ENCODE results near the gene DIPK1A. TPM values are rescaled to one million over a fixed set of nuclear protein-coding genes. Genes with fewer than 3 reads are reported as not detected.
A peak's percentile ranks its signal among the peaks of the same experiment; 100 is the strongest.

DIPK1A gene
- total and polyA plus RNA-seq, 2 experiments from 2014 or later, result 26.6 to 51.6 TPM

DNA sequence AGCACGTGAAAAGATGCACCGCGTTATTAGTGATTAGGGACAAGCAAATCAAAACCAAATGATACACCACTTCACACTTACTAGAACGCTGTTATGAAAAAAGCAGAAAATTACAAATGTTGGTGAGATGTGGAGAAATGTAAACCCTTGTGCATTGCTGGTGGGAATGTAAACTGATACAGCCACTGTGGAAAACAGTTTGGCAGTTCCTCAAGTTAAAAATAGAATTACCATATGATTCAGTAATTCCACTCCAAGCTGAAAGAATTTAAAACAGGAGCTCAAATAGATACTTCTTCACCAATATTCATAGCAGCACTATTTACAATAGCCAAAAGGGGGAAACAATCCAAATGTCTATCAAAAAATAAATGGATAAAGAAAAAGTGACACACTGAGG, 166.1 kb downstream of the DIPK1A start:
- Histone ChIP-seq H3F3A (ENCODE audit: insufficient read depth) (peaks cover 8% of the 10 kb centered on the region), H3K4me3 (no peak overlapping the region), H3K27me3 (replicated peaks; ENCODE audit: insufficient read depth) (no peaks in the 10 kb centered on the region), H3K9me3 (ENCODE audit: low read depth) (no peaks in the 10 kb centered on the region), H3K9ac (no peak overlapping the region), H4K20me1 (ENCODE audit: insufficient read depth) (no peaks in the 10 kb centered on the region), H3K4me1 (ENCODE audit: insufficient read depth) (0 out of 2 replicates have a peak, but pooled peaks cover 11% of the 10 kb centered on the region), H3K4me2 (ENCODE audit: unreplicated experiment) (peak overlapping the region; percentile 12), H3K27ac (no peak overlapping the region), H3K79me2 (ENCODE audit: insufficient read depth) (no peaks in the 10 kb centered on the region), H3K36me3 (ENCODE audit: low read depth) (no peaks in the 10 kb centered on the region), H3K9me2 (ENCODE audit: insufficient read depth) (no peaks in the 10 kb centered on the region), H2AFZ (no peak overlapping the region)
- DNase-seq, result peak; percentile 71
- in situ Hi-C loops (cut with MboI), result no loop called here
- WGBS, 2 experiments (ENCODE audit: low coverage in 1 of 2, low lambda C conversion rate in 2 of 2, missing lambda C conversion rate in 2 of 2), result 58 to 66% methylated on average over 4 of the region's 4 CpGs
- TF ChIP-seq EZH2 (IDR thresholded peaks at IDR 0.05; ENCODE audit: insufficient read depth, poor library complexity, severe bottlenecking) (no peak), EZH2phosphoT487 (IDR thresholded peaks at IDR 0.05; ENCODE audit: insufficient read depth, low read depth) (no peak)

DNA sequence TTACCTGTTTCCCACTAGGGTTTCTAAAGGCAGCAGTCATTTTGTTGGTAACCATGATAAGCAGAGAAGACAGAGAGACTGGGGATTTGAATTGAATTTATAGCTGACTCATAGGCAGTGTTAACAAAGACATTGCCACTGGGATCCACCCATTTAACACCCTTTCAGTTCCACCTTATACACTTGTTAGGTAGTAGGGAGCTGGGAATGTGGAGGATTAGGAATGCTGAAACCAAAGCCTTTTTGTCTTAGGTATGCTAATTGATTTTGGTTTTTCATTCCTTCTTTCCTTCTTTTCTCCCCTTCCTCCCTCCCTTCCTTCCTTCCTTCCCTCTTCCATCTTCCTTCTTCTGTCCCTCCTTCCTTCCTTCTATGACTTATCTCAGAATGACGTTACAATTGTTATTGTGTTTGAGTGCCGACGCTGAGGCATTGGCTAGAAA, 168.9 kb downstream of the DIPK1A start:
- no peaks in the 10 kb centered on the region for H4K20me1 ChIP-seq (ENCODE audit: insufficient read depth)
- no peaks in the 10 kb centered on the region for H3K9me3 ChIP-seq (ENCODE audit: low read depth)
- no peaks in the 10 kb centered on the region for H3K9me2 ChIP-seq (ENCODE audit: insufficient read depth)
- H3K4me3 ChIP-seq, result no peak overlapping the region
- H3K9ac ChIP-seq, result no peak overlapping the region
- no peak overlapping the region for H3K27ac ChIP-seq
- no peak overlapping the region for H3K4me2 ChIP-seq (ENCODE audit: unreplicated experiment)
- H3K4me1 ChIP-seq (ENCODE audit: insufficient read depth), result 0 out of 2 replicates have a peak, but pooled peaks cover 8% of the 10 kb centered on the region
- no peak for TF ChIP-seq EZH2 (IDR thresholded peaks at IDR 0.05; ENCODE audit: insufficient read depth, poor library complexity, severe bottlenecking)
- H3F3A ChIP-seq (ENCODE audit: insufficient read depth), result peaks cover 2% of the 10 kb centered on the region
- no peaks in the 10 kb centered on the region for H3K27me3 ChIP-seq (replicated peaks; ENCODE audit: insufficient read depth)
- DNase-seq, result peak; percentile 16
- H2AFZ ChIP-seq, result no peak overlapping the region; the same call in 1 of the 2 replicates
- no peaks in the 10 kb centered on the region for H3K79me2 ChIP-seq (ENCODE audit: insufficient read depth)
- 70 to 83% methylated on average over 3 of the region's 3 CpGs for WGBS, 2 experiments (ENCODE audit: low coverage in 1 of 2, low lambda C conversion rate in 2 of 2, missing lambda C conversion rate in 2 of 2)
- no peaks in the 10 kb centered on the region for H3K36me3 ChIP-seq (ENCODE audit: low read depth)
- in situ Hi-C loops (cut with MboI), result no loop called here

Small RNA genes lying within 50 kb of the gene (small RNA-seq; reads per million reads assigned to genes)
- not detected for gene RF00432 (ENCODE audit: low read depth, low replicate concordance)
- gene RN7SL692P (ENCODE audit: low read depth, low replicate concordance), result not detected
- not detected for gene RNU6-210P (ENCODE audit: low read depth, low replicate concordance)
- gene RNU6-970P (ENCODE audit: low read depth, low replicate concordance), result not detected
- gene SNORA66 (ENCODE audit: low read depth, low replicate concordance), result 0.19 reads per million
- gene SNORD21 (ENCODE audit: low read depth, low replicate concordance), result not detected

Other genes with a start within 250 kb of the DIPK1A start
- 16.5 and 24.5 TPM in 2 replicates for gene EVI5, start 176.4 kb downstream of the DIPK1A start, total RNA-seq (2014; rRNA removed; shearing (Covaris generic))
- 18.7 and 20.0 TPM in 2 replicates for gene EVI5, start 176.4 kb downstream of the DIPK1A start, polyA plus RNA-seq (2016; fragmentation: Nextera tagmentation; extraction: Ambion mirVana)
- 1,075 and 1,127 TPM in 2 replicates for gene RPL5, start 129.4 kb downstream of the DIPK1A start, total RNA-seq (2014; rRNA removed; shearing (Covaris generic))
- 733 and 750 TPM in 2 replicates for gene RPL5, start 129.4 kb downstream of the DIPK1A start, polyA plus RNA-seq (2016; fragmentation: Nextera tagmentation; extraction: Ambion mirVana)
- gene MTF2, start 117.8 kb upstream of the DIPK1A start, total RNA-seq (2014; rRNA removed; shearing (Covaris generic)), result 10.9 and 14.1 TPM in 2 replicates
- 17.6 and 21.4 TPM in 2 replicates for gene MTF2, start 117.8 kb upstream of the DIPK1A start, polyA plus RNA-seq (2016; fragmentation: Nextera tagmentation; extraction: Ambion mirVana)
- 37.4 and 39.0 TPM in 2 replicates for gene TMED5, start 219.0 kb upstream of the DIPK1A start, total RNA-seq (2014; rRNA removed; shearing (Covaris generic))
- gene TMED5, start 219.0 kb upstream of the DIPK1A start, polyA plus RNA-seq (2016; fragmentation: Nextera tagmentation; extraction: Ambion mirVana), result 49.2 and 53.9 TPM in 2 replicates
- 7.8 and 9.7 TPM in 2 replicates for gene CCDC18, start 219.3 kb upstream of the DIPK1A start, total RNA-seq (2014; rRNA removed; shearing (Covaris generic))
- 5.7 and 8.8 TPM in 2 replicates for gene CCDC18, start 219.3 kb upstream of the DIPK1A start, polyA plus RNA-seq (2016; fragmentation: Nextera tagmentation; extraction: Ambion mirVana)